NCI-H2107 (cell line): ENCODE data around the gene AFAP1.

Experiments used
- DNase-seq: peaks from one replicate; lab custom pipeline; 2025; lab: John Stamatoyannopoulos, UW

AFAP1 gene

DNA sequence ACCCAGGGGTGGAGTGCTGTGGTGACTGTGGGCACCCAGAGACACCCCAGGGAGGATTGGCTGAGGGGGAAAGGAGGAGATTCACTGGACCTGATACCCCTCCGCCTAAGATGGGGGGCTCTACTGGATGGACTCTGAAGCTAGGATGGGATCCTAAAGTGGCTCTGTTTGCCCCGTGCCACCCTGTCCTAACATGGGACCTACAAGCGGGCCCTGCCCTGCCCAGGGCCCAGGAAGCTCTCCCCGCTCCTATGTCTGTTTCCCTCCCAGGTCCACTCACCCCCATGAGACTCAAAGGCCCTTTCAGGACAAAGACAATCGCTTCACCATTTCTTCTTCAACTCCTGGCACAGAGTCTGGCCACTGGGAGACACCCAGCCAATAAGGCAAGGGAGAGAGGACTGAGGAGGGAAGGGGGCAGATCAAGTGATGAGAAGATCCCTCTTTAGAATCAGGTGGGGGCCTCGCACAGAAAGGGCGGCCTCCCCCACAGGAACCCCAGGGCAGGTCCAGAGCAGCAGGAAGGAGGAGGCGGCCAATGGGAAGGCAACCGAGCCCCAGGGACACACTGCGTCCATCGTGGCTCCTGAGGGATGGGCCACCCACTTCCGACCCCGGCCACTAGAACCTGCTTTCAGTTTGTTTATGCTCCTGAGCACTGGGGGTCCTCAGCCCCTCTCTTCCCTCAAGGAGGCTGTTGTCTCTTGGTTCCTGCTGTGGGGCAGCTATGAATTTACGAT, 155.4 kb downstream of the AFAP1 start:
- no peak for DNase-seq

DNA sequence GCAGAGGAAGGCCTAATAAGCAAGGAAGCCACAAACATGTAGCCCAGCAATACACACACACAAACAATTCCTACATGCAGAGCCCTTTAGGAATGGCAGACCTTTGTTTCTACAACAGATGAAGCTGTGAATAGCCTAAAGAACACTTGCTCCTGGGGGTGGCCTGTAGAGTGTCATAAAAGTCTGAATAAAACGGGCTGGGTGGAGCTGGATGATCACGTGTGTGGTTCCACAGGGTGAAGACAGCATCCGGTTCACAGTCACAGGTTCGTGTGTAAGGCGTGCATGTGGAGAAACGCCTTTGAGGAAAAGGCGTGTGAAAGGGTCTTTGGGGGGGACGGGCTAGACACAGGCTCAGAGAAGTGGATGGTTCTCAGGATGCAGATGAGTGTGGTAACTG, 156.1 kb downstream of the AFAP1 start:
- DNase-seq, result no peak

DNA sequence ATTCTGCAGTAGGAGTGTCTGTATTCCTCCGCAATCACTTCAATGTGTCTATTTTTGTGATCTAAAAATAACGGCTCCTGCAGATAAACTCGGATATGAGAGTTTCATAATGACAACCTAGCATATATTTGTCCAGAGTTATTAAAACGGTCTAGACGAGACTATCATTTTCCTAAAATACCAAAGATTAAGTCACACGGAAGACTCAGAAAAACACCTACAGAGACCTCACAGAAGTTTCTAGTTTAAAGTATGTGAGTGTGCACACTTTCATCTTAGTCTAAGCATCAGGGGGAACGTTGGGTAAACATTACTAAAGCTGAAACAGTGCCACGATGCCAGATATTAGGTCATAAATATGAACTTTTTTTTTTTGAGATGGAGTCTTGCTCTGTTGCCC, 156.9 kb downstream of the AFAP1 start:
- DNase-seq, result no peak

DNA sequence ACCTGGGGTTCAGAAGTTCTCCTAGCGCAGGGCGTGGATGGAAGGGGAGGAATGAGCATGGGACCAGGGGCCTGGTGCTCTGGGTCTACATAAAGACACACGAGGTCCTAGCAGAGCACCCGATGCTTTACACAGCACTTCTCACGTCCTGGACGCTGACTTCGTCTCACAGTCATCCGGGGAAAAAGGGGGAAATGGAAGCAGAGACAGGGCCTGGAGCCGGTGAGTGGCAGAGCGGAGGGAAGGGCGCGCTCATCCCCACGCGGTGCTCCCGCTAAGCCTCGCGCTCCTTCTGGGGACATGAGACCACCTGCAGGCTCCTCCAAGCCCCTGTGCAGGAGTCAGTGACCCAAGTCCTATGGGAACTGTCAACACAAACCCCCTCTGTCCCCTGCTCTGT, 157.7 kb downstream of the AFAP1 start:
- no peak for DNase-seq

DNA sequence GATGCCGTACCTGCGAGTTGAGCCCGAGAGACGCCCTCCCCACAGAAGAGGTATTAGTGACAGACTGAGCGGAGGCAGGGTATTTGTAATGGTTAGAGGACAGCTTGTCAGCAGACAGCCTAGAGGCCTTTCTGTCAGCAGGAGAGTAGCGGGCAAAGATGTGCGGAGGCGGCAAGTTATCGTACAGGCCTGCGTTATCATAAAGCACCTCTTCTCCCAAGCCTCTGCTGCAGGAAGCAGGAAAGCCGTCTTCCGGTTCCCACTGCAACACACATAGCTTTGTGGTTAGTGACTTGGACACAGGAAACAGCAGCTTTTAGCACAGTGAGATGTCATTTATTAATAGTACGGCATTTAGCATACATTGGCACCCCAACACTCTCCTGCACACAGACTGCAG, 158.3 kb downstream of the AFAP1 start:
- no peak for DNase-seq

DNA sequence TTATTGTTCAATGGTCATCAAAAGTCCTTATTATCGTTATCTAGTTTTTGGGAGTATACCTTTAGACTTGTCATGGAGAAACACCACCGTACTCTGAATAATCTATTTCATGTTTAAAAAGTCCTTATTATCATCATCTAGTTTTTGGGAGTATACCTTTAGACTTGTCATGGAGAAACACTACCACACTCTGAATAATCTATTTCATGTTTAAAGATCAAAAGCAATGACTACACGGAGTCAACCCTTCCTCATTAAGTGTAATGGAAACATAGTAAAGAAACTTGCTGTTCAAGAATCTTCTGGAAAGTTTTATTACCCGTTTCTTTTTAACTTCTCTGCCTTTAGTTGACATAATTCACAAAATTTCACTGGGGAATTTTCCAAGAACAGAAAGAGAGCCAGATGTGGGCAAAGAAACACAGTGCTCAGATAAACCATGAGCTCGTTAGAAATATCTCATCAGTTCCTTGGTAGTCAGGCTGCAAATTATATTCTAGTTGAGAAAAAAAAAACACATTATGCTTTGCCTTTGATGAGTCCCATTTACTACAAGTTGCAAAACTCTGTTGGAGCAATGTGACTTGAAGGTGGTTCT, 158.8 kb downstream of the AFAP1 start:
- DNase-seq, result no peak

DNA sequence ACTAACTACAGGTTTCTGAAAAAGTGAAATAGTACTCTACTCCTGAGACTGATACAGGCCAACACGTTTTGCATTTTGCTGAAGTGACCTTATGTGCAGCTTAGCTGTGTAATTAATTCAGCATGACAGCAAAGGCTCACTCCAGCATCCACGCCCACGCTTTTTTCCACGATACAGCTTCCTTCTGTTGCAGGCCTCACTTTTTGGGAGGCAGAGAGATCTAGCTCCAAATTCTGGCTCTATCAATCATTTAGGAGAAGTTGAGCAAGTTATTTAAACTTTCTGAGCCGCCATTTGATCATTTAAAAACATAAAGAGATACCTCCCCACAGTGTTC, 160.3 kb downstream of the AFAP1 start:
- DNase-seq, result no peak

DNA sequence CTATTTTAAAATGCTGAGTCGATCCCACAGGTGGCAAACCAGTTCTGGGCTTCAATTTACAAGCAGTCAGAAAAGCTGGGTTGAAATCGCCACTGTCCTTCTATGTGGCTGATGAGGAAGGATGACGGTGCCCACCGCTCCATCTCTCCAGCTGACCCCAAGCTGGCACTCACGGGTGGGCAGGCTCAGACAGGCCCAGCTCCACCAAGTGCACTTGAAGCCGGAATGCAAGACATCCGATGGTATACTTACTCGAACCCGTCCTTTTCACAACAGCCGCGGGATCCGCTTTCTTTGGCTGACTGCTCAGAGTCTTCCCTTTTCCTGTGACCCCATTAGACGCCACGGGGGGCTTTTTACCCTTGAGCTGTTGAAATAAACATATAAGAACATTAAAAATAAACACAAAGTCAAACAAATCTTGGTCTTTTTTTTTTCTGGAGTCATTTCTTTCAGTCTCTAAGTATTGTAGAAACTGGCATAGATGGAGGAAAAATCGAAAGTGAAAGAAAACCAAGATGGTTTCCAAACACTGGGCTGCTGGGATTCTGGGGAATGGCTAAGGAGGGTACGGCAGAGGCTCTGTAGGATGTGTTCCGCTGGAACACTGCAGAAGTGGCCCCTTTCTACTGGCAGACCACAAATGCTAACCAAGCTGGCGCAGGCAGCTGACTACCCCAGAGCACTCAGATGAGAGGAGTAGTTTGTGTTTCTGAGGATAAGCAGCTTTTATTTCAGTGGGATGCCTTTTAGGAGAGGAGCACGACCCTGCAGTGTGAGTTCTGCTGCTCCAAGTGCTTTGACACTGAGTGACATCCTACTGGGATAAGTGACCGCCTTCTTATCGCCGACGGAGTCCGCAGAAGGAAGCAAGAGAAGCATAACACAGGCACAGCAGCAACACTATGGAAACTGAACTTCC, 160.9 kb downstream of the AFAP1 start:
- no peak for DNase-seq

DNA sequence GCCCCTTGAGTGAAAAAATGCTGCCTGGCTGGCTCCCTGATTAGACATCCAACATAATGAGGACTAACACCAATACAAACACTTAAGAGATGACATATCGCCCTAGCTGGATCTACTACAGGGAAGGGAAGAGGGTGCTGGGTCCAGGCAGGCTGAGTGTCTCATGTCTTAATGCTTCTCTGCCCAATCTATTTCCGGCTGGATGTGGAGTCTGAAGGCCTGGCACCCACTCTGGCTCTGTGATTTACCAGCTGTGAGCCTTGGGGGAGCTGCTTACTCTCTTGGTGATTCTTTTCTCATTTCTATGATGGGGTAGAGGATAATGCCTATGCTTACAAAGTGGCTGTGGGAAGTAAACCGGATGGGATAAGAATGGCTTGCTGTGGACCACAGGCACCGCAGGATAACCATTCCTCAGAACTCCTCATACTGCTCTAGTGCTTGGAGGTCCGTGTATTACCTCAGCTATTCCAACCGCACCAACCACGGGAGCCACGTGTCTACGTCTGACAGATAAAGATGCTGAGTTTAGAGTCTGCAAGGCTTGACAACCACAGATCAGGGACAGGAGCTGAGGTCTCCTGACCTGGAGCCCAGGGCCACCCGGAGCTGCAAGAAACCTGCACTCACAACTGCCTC, 161.7 kb downstream of the AFAP1 start:
- no peak for DNase-seq

DNA sequence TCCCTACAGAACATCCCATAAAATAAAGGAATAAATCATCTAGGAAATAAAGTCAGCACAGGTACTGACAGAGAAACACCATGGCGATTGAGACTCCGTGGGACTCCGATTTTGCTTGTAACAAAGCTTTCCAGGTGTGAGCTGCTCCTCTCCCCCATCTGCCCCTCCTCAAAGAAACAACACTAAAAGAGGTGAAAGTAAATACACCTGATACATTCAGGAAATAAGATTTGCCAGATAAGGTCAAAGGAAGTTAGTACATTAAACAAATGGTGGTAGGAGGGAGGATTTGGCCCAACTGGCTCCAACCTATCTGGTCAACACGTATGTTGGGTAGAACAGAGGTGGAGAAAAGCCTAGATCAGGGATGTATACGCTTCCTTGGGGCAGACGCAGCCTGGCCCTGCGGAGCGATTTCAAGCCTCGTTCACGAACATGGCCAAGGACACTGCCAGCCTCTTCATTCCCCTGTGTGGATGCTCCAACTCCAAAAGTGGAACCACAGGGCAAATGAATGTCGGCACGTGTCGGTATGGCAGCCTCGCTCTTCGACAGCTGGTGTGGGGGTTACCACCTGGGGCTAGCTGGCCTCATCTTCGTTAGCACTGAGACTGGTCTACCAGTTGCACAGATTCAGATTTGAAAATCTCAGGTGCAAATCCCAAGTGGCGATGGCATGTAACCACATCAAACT, 162.5 kb downstream of the AFAP1 start:
- DNase-seq, result no peak

DNA sequence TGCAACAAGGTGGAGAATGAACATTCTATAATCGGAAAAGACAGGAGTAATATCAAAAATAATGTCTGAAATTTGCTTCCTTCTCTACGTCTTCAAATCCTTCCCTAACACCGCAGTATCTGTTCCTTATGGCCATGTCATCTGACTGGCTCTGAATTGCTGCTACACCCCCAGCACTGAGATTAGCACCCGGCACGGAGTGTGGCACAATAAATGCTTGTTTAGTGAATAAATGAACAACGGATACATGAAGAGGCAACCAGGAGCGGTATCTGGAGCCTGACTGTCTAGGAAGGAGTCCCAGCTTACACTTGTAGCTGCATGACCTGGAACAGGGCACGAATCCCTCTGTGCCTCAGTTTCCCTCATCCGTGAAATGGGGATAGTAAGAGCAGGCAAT, 164.3 kb downstream of the AFAP1 start:
- no peak for DNase-seq

DNA sequence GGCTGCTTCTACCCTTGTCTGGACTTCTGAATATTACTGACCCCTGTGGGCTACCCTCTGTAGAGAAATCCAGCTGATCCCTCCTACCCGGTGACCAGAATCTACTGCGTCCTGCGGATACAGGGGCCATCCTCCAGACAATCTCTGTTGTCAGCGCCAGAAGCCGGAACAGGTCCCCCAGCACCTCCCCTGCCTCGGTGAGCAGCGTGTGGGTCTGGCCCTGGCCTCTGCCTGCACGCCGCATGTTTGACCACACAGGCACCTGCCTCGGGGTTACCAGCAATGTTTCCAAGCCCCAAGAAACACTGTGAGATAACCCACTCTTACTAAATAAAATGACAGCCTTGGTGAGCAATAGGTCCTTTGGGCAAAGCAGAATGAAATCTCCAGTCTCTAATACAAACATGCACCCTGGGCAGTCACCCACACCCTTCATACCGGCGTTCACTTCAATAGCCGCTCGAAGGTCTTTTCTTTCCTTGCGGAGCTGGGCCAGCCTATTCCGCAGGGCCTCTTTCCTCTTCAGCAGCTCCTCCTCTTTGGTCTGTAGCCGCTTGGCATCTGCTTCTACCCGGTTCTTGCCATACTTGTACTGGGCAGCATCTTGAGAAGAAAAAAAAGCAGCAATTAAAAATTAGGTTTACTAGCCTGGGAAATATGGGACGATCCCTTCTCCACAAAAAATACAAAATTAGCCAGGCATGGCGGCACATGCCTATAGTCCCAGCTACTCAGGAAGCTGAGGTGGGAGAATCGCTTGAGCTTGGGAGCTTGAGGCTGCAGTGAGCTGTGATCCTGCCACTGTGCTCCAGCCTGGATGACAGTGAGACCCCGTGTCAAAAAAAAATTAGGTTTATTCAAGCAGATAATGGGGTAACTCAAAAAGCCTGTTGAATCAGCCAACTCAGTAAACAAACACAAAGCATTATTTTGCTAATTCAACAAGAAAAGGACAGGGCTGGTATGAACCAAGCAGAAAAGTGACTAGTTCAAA, 165.1 kb downstream of the AFAP1 start:
- no peak for DNase-seq

DNA sequence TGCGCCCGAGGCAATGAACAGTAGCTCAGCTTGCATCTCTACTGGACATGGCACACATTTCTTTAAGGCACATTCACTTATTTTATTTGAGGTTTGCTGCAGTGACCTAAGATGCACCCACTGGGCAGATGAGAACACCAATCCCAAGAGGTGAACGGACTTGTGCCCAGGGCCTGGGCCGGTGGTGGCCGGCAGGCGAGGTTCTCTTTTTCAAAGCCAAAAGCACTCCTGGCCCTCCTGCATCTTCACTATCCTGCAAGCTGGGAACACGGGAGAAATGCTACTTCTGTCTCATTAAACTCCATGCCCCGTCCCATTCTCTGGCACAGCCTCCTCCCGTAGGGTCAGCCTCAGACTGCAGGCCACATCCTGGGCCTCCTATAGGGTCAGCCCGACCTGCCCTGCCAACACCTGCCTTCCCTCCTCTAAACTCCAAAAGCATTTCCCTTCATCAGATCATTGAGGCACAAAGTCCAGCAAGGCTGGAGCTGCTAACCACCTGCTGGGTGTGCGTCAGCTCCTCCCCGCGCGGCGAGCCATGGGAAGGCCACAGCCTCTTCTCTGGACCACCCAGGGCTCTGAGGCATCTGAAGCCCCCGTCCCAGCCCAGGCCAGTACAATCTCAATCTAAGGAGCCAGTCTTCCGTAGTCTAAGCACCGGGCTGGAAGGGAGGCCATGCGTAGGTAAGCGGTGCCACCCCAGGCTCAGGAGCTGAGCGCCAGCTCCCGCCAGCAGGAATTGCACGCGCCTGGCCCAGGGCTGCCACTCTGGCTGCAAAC, 166.1 kb downstream of the AFAP1 start:
- DNase-seq, result no peak

DNA sequence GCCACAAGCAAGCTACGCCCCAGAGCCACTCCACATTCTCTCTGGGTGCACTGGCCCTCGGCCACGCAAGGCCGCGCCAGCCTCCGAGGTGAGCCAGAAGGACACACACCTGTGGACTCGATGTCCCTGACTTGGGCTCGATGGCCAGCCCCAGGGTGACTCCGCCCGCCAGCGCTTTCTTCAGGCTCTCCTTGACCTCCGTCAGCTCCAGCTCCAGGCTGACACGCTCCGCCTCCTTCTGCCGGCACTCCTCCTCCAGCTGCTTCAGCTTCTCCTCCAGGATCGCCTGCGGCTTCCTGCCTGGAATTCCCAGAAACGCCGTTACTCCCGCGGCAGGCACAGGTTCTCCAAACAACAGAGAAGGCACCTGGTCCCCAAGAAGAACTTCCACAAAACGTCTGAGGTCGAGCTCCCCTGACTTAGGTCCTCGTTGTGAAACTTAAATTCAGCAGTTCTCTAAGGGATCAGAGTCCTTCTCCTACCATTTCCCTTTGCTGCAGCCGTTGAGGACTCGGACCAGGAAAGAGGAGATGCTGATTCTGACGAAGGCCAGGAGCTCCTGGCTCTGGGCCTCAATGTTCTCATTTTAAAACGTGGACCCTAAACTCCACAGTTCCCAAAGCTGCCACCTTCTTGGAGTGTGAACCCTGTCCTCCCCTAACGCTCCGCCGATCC, 166.8 kb downstream of the AFAP1 start:
- DNase-seq, result no peak

DNA sequence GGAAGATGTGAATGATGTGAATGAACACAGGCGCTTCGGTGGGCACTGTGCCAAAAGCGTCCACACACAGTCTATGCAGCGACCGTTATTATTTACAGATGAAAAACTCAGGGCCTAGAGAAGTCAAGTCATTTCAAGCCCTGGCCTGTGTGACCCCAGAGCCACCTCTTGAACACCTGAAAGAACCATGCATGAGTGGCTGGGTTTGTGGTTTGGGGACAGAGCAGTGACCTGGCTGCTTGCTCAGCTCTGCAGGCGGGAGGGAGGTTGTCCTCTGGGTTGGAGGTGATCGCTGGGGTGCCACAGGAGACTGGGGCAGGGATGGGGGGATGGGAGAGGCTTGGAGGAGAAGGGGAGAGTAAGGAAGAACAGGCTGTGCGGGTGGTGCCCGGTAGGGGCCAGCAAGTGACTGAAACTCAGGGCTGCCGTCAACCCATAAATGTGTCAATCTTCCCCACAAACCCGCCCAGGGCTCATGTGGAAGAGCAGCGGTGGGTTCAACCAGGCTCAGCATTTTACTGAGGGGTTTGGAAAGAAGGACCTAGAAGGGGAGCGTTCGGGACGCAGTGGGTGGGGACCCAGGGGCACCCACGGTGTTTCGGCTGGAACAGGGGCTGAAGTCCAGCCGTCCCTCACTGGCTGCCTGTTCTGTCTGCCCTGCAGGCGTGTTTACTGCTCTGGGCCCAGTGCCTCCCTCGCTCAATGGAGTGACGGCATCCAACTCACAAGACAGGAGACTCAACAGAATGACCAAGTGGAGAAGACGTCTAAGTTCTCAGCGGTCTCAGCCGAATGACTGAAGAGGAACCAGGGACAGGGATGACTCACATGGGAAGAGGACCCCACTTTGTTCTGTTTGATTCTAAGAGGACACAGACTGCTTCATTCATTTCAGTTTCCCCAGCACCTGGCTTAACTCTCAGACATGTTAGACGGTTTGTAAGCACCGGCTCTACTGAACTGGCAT, 167.8 kb downstream of the AFAP1 start:
- no peak for DNase-seq

DNA sequence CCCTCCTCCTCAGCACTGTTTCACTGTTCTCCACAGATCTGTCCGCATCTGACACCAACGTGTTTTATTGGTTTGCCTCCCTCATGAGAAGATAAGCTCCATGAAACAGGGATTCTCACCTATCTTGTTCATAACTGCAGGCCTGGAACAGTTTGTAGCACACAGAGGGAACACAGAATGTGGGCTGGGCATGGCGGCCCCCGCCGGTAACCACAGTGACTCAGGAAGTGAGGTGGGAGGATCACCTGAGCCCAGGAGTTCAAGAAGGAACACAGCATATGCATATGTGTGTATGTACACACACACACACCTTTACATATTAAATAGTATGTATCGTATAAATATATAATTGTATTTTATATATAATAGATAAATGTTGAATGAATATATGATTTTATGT, 168.6 kb downstream of the AFAP1 start:
- no peak for DNase-seq

DNA sequence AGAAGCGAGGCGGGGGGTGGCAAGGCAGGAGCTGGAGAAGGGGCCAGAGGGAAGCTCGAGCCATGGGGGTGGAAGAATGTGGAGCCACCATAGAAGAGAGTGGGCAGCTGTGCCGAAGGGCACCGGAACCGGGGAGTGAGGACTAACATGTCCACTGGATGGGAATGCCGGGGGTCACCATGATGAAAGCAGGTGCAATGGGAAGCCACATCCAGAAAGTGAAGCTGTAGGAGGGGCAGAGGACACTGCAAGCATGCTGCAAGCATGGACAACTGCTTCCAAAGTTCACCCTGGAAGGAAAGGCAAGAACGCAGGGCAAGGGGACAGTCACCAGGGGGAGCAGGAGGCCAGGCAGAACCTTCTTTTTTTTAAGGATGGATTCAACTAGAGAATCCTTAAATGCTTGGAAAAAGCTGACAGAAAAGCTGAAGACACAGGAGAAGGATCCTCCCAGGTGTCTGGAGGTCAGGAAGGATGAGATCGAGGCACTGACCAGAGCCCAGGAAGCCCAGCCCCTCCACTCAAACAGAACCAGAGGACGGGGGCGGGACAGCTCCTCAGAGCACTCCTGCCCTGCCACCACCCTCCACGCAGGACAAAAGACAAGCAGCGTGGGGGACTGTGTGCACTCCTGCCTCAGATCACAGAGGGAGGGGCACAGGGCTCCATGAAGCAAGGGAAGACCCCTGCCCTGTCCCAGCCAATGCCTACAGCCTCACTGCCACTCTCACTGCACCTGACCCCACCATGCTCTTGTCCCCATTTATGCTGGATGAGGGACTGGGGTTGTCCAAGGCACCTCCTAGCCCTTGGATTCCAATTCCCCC, 169.2 kb downstream of the AFAP1 start:
- DNase-seq, result no peak
